HEK293 (cell line): ENCODE results near the gene DLX3.
A peak's percentile ranks its signal among the peaks of the same experiment; 100 is the strongest.

Source experiments
- CTCF ChIA-PET: fragments of 350-600 bp; formaldehyde crosslinking; extraction: SDS; loops from one replicate; lab custom pipeline; 2021; ENCODE audit warnings: antibody characterized with exemption; lab: Yijun Ruan, JAX
- POLR2A ChIA-PET: fragments of 300-600 bp; formaldehyde crosslinking; extraction: SDS; loops from one replicate; lab custom pipeline; 2020; ENCODE audit warnings: antibody characterized with exemption, inconsistent platforms; lab: Yijun Ruan, JAX
- H3K27ac ChIP-seq: fragments of 200-500 bp; sonication (Bioruptor generic); 2 replicates; pipeline ENCODE4 v1.5.1; 2014; ENCODE audit warnings: low read depth, low read length, control low read depth, inconsistent platforms; ENCODE audit errors: extremely low read depth
- H3K36me3 ChIP-seq, 2 experiments: fragments of 200-500 bp in 1 of 2; sonication (Bioruptor generic) in 1 of 2; 1 replicate in 1 of 2; 2 replicates in 1 of 2; pipeline ENCODE4 v1.5.1; 2014 to 2017; ENCODE audit warnings: inconsistent platforms in 2 of 2, low read length in 2 of 2; ENCODE audit not compliant: control insufficient read depth in 2 of 2, insufficient read depth in 1 of 2
- H3K4me1 ChIP-seq: fragments of 200-500 bp; sonication (Bioruptor generic); 2 replicates; pipeline ENCODE4 v1.5.1; 2014; ENCODE audit warnings: mild to moderate bottlenecking, low read length, inconsistent platforms; ENCODE audit not compliant: control insufficient read depth, insufficient read depth
- H3K4me3 ChIP-seq: 2 replicates; pipeline ENCODE4 v1.5.1; 2011; ENCODE audit warnings: low read depth, mild to moderate bottlenecking, control low read depth, low read length, moderate library complexity
- H3K9me3 ChIP-seq: fragments of 200-500 bp; sonication (Bioruptor generic); 2 replicates; pipeline ENCODE4 v1.5.1; 2014; ENCODE audit warnings: low read depth, low read length, inconsistent platforms; ENCODE audit not compliant: control insufficient read depth, insufficient read depth
- HOXA7 ChIP-seq: sonication (generic); formaldehyde crosslinking; IDR thresholded peaks from 2 replicates; pipeline ENCODE4 v1.8.1; 2022; ENCODE audit warnings: missing genetic modification reagents, borderline replicate concordance
- PATZ1 ChIP-seq: fragments of 450-650 bp; formaldehyde crosslinking; IDR thresholded peaks from 2 replicates; pipeline ENCODE4 v1.5.1; 2016; ENCODE audit warnings: missing biosample characterization, missing genetic modification characterization
- ZEB2 ChIP-seq: fragments of 450-650 bp; formaldehyde crosslinking; IDR thresholded peaks from 2 replicates; pipeline ENCODE4 v1.5.1; 2016; ENCODE audit warnings: missing biosample characterization, missing genetic modification characterization
- ZFHX2 ChIP-seq: fragments of 450-650 bp; formaldehyde crosslinking; conservative IDR thresholded peaks from 2 replicates; pipeline ENCODE4 v1.5.1; 2016; ENCODE audit warnings: missing biosample characterization, missing genetic modification characterization
- ZIC2 ChIP-seq: fragments of 450-650 bp; formaldehyde crosslinking; IDR thresholded peaks from 2 replicates; pipeline ENCODE4 v1.5.1; 2016; ENCODE audit warnings: missing biosample characterization, missing genetic modification characterization
- ZNF169 ChIP-seq: fragments of 450-650 bp; formaldehyde crosslinking; IDR thresholded peaks from 2 replicates; pipeline ENCODE4 v1.5.1; 2016; ENCODE audit warnings: missing biosample characterization, missing genetic modification characterization
- ZNF335 ChIP-seq: fragments of 450-650 bp; formaldehyde crosslinking; conservative IDR thresholded peaks from 2 replicates; pipeline ENCODE4 v1.5.1; 2016; ENCODE audit warnings: missing biosample characterization, missing genetic modification characterization
- ZNF391 ChIP-seq: fragments of 450-650 bp; formaldehyde crosslinking; IDR thresholded peaks from 2 replicates; pipeline ENCODE4 v1.5.1; 2016; ENCODE audit warnings: low read depth, missing biosample characterization, missing genetic modification characterization, borderline replicate concordance
- ZNF837 ChIP-seq: fragments of 450-650 bp; formaldehyde crosslinking; IDR thresholded peaks from 2 replicates; pipeline ENCODE4 v1.5.1; 2016; ENCODE audit warnings: missing biosample characterization, missing genetic modification characterization
- TF ChIP-seq, protein P1 (sequence below): fragments of 450-650 bp; formaldehyde crosslinking; IDR thresholded peaks from 2 replicates; pipeline ENCODE4 v1.5.1; 2016; ENCODE audit warnings: missing biosample characterization, missing genetic modification characterization
- TF ChIP-seq, protein P2 (sequence below): fragments of 450-650 bp; formaldehyde crosslinking; IDR thresholded peaks from 2 replicates; pipeline ENCODE4 v1.5.1; 2016; ENCODE audit warnings: missing biosample characterization, missing genetic modification characterization
- TF ChIP-seq, protein P3 (sequence below): fragments of 450-650 bp; formaldehyde crosslinking; IDR thresholded peaks from 2 replicates; pipeline ENCODE4 v1.5.1; 2017; ENCODE audit warnings: missing biosample characterization, missing genetic modification characterization
- TF ChIP-seq, protein P4 (sequence below): fragments of 450-650 bp; formaldehyde crosslinking; IDR thresholded peaks from 2 replicates; pipeline ENCODE4 v1.5.0; 2017; ENCODE audit warnings: missing biosample characterization, missing genetic modification characterization, borderline replicate concordance
- TF ChIP-seq, protein P5 (sequence below): fragments of 450-650 bp; formaldehyde crosslinking; IDR thresholded peaks from 2 replicates; pipeline ENCODE4 v1.5.1; 2016; ENCODE audit warnings: missing biosample characterization, missing genetic modification characterization

Gene DLX3

GRCh38 chr17:49952912-49953497 lies 42.0 kb downstream of the DLX3 start:
- H3K27ac ChIP-seq, result no peak overlapping the region
- CTCF ChIA-PET, result interaction anchor here (0.6 to 4.1 kb wide), 39 partner anchors 10 to 396 kb away, joined by 3 to 196 read pairs (median 9); partner anchors contain the start of gene DLX3
- no peaks in the 10 kb centered on the region for H3K36me3 ChIP-seq
- TF ChIP-seq ZNF335 (tag by site-specific recombination), result peak; percentile 14; the same call in 1 of the 2 replicates
- TF ChIP-seq, protein P1, sequence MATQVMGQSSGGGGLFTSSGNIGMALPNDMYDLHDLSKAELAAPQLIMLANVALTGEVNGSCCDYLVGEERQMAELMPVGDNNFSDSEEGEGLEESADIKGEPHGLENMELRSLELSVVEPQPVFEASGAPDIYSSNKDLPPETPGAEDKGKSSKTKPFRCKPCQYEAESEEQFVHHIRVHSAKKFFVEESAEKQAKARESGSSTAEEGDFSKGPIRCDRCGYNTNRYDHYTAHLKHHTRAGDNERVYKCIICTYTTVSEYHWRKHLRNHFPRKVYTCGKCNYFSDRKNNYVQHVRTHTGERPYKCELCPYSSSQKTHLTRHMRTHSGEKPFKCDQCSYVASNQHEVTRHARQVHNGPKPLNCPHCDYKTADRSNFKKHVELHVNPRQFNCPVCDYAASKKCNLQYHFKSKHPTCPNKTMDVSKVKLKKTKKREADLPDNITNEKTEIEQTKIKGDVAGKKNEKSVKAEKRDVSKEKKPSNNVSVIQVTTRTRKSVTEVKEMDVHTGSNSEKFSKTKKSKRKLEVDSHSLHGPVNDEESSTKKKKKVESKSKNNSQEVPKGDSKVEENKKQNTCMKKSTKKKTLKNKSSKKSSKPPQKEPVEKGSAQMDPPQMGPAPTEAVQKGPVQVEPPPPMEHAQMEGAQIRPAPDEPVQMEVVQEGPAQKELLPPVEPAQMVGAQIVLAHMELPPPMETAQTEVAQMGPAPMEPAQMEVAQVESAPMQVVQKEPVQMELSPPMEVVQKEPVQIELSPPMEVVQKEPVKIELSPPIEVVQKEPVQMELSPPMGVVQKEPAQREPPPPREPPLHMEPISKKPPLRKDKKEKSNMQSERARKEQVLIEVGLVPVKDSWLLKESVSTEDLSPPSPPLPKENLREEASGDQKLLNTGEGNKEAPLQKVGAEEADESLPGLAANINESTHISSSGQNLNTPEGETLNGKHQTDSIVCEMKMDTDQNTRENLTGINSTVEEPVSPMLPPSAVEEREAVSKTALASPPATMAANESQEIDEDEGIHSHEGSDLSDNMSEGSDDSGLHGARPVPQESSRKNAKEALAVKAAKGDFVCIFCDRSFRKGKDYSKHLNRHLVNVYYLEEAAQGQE (tag by site-specific recombination), result no peak
- TF ChIP-seq, protein P2, sequence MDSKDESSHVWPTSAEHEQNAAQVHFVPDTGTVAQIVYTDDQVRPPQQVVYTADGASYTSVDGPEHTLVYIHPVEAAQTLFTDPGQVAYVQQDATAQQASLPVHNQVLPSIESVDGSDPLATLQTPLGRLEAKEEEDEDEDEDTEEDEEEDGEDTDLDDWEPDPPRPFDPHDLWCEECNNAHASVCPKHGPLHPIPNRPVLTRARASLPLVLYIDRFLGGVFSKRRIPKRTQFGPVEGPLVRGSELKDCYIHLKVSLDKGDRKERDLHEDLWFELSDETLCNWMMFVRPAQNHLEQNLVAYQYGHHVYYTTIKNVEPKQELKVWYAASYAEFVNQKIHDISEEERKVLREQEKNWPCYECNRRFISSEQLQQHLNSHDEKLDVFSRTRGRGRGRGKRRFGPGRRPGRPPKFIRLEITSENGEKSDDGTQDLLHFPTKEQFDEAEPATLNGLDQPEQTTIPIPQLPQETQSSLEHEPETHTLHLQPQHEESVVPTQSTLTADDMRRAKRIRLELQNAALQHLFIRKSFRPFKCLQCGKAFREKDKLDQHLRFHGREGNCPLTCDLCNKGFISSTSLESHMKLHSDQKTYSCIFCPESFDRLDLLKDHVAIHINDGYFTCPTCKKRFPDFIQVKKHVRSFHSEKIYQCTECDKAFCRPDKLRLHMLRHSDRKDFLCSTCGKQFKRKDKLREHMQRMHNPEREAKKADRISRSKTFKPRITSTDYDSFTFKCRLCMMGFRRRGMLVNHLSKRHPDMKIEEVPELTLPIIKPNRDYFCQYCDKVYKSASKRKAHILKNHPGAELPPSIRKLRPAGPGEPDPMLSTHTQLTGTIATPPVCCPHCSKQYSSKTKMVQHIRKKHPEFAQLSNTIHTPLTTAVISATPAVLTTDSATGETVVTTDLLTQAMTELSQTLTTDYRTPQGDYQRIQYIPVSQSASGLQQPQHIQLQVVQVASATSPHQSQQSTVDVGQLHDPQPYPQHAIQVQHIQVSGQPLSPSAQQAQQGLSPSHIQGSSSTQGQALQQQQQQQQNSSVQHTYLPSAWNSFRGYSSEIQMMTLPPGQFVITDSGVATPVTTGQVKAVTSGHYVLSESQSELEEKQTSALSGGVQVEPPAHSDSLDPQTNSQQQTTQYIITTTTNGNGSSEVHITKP (tag by site-specific recombination), result peak; percentile 29; the same call in 1 of the 2 replicates
- TF ChIP-seq, protein P3, sequence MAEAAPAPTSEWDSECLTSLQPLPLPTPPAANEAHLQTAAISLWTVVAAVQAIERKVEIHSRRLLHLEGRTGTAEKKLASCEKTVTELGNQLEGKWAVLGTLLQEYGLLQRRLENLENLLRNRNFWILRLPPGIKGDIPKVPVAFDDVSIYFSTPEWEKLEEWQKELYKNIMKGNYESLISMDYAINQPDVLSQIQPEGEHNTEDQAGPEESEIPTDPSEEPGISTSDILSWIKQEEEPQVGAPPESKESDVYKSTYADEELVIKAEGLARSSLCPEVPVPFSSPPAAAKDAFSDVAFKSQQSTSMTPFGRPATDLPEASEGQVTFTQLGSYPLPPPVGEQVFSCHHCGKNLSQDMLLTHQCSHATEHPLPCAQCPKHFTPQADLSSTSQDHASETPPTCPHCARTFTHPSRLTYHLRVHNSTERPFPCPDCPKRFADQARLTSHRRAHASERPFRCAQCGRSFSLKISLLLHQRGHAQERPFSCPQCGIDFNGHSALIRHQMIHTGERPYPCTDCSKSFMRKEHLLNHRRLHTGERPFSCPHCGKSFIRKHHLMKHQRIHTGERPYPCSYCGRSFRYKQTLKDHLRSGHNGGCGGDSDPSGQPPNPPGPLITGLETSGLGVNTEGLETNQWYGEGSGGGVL (tag by site-specific recombination), result peak; percentile 72
- peak; percentile 89 for TF ChIP-seq ZIC2 (tag by site-specific recombination)
- no peak for TF ChIP-seq ZNF169 (tag by site-specific recombination)
- peak; percentile 13; the same call in 1 of the 2 replicates for TF ChIP-seq ZFHX2
- TF ChIP-seq ZEB2 (tag by site-specific recombination), result peak; percentile 19; the same call in 1 of the 2 replicates
- no peaks in the 10 kb centered on the region for H3K9me3 ChIP-seq
- POLR2A ChIA-PET, result interaction anchor here (0.6 to 2.2 kb wide), 3 partner anchors 42 to 448 kb away, joined by 3 to 17 read pairs (median 11); partner anchors contain the start of gene DLX3
- no peak overlapping the region for H3K4me3 ChIP-seq
- no peaks in the 10 kb centered on the region for H3K4me1 ChIP-seq

DNA sequence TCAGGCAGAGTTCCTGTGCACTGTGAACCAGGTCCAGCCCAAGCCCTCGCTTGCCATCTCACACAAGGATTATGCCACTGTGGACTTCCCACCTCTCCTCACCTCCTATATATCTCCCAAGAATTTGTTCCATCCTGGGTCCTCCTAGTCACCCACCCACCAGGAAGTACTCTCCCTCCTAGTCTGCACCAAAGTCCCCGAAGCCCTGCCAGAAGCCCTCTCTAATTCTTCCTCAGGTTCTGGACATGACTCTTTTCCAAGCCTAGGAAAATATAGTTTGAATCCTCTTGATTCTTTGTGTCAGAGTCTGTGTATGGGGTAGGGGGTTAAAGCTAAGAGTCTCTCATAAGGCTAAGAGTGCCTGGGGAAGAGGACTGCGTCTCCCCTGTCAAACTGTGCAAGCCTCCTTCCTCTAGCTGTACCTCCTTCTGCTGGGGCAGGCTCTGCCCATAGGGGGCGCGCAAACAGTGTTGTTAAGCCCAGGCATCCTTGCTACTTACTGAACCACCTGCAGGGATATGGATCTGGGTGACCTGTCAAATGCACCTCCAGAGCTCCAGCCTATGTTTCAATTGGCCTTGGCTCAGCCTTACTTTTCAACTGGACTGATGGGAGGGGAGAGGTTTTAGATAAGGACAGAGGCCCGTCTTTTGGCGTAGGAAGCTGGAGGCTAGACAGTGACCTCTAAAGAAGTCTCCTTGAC lies 42.7 kb downstream of the DLX3 start:
- POLR2A ChIA-PET, result interaction anchor here (0.6 to 2.2 kb wide), 4 partner anchors 43 to 447 kb away, joined by 3 to 17 read pairs (median 7); partner anchors contain the start of gene DLX3
- H3K4me3 ChIP-seq, result no peak overlapping the region
- no peaks in the 10 kb centered on the region for H3K36me3 ChIP-seq
- H3K27ac ChIP-seq, result no peak overlapping the region
- CTCF ChIA-PET, result interaction anchor here (0.6 to 4.1 kb wide), 42 partner anchors 10 to 1823 kb away, joined by 3 to 196 read pairs (median 8); partner anchors contain the start of gene DLX3
- no peaks in the 10 kb centered on the region for H3K4me1 ChIP-seq
- H3K9me3 ChIP-seq, result no peaks in the 10 kb centered on the region
- TF ChIP-seq HOXA7 (CRISPR knock-in tag), result no peak
- 0 out of 2 replicates have a peak, but pooled peaks have one; percentile 41 for TF ChIP-seq ZNF391 (tag by site-specific recombination)
- TF ChIP-seq ZNF837, result no peak
- TF ChIP-seq, protein P4, sequence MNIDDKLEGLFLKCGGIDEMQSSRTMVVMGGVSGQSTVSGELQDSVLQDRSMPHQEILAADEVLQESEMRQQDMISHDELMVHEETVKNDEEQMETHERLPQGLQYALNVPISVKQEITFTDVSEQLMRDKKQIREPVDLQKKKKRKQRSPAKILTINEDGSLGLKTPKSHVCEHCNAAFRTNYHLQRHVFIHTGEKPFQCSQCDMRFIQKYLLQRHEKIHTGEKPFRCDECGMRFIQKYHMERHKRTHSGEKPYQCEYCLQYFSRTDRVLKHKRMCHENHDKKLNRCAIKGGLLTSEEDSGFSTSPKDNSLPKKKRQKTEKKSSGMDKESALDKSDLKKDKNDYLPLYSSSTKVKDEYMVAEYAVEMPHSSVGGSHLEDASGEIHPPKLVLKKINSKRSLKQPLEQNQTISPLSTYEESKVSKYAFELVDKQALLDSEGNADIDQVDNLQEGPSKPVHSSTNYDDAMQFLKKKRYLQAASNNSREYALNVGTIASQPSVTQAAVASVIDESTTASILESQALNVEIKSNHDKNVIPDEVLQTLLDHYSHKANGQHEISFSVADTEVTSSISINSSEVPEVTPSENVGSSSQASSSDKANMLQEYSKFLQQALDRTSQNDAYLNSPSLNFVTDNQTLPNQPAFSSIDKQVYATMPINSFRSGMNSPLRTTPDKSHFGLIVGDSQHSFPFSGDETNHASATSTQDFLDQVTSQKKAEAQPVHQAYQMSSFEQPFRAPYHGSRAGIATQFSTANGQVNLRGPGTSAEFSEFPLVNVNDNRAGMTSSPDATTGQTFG (tag by site-specific recombination), result no peak
- TF ChIP-seq PATZ1 (tag by site-specific recombination), result no peak
- TF ChIP-seq, protein P5, sequence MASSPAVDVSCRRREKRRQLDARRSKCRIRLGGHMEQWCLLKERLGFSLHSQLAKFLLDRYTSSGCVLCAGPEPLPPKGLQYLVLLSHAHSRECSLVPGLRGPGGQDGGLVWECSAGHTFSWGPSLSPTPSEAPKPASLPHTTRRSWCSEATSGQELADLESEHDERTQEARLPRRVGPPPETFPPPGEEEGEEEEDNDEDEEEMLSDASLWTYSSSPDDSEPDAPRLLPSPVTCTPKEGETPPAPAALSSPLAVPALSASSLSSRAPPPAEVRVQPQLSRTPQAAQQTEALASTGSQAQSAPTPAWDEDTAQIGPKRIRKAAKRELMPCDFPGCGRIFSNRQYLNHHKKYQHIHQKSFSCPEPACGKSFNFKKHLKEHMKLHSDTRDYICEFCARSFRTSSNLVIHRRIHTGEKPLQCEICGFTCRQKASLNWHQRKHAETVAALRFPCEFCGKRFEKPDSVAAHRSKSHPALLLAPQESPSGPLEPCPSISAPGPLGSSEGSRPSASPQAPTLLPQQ (tag by site-specific recombination), result no peak
